Lung (tissue), 13 donors: Measurements from ENCODE around the gene TOX2. TPM values are rescaled to one million over a fixed set of nuclear protein-coding genes. Genes with fewer than 3 reads are reported as not detected.

Experiments used
- ATAC-seq: fragments of 200-7000 bp; cut with Tn5 transposase; one replicate; pipeline ENCODE4 v1.9.1; 2020; ENCODE audit warnings: moderate number of reproducible peaks; ENCODE audit not compliant: insufficient read depth, low FRiP score
- DNase-seq, 3 donors: peaks; one replicate each; pipeline ENCODE4 v3.0.0-alpha.2; 2013 to 2017
- H3K27ac ChIP-seq, 2 donors: one replicate each; pipeline ENCODE4 v1.5.1; 2013; ENCODE audit warnings: mild to moderate bottlenecking in 2 of 2, moderate library complexity in 2 of 2, control low read depth in 1 of 2, inconsistent platforms in 1 of 2, low read depth in 1 of 2, low read length in 1 of 2
- H3K27me3 ChIP-seq, 3 donors: one replicate each; pipeline ENCODE4 v1.5.1; 2013; ENCODE audit warnings: low read length in 2 of 3; ENCODE audit not compliant: control insufficient read depth in 3 of 3, insufficient read depth in 3 of 3
- H3K36me3 ChIP-seq, 4 donors: one replicate each; pipeline ENCODE4 v1.5.1; 2013; ENCODE audit warnings: low read length in 4 of 4, mild to moderate bottlenecking in 1 of 4, moderate library complexity in 1 of 4; ENCODE audit not compliant: control insufficient read depth in 4 of 4, insufficient read depth in 4 of 4
- H3K4me1 ChIP-seq, 5 donors: one replicate each; pipeline ENCODE4 v1.5.1; 2013; ENCODE audit warnings: low read length in 5 of 5, mild to moderate bottlenecking in 2 of 5, moderate library complexity in 1 of 5; ENCODE audit not compliant: control insufficient read depth in 5 of 5, insufficient read depth in 5 of 5
- H3K4me3 ChIP-seq: one replicate; pipeline ENCODE4 v1.5.1; 2013; ENCODE audit warnings: mild to moderate bottlenecking, control low read depth, moderate library complexity
- H3K9ac ChIP-seq, 2 donors: one replicate each; pipeline ENCODE4 v1.5.1; 2013; ENCODE audit warnings: low read length in 2 of 2, control low read depth in 1 of 2; ENCODE audit not compliant: insufficient read depth in 1 of 2
- H3K9me3 ChIP-seq, 4 donors: one replicate each; pipeline ENCODE4 v1.5.1; 2013; ENCODE audit warnings: low read length in 3 of 4, mild to moderate bottlenecking in 1 of 4, moderate library complexity in 1 of 4; ENCODE audit not compliant: control insufficient read depth in 4 of 4, insufficient read depth in 3 of 4
- CTCF ChIP-seq: IDR thresholded peaks from 2 replicates; pipeline ENCODE4 v1.5.1; 2012; ENCODE audit warnings: mild to moderate bottlenecking; ENCODE audit errors: control extremely low read depth, extremely low read depth
- WGBS, 2 donors: extraction: QIAGEN DNeasy Blood & Tissue Kit; methylation state at CpG; one replicate each; pipeline ENCODE4 v1.1.7; 2013; 5-methylcytosine and 5-hydroxymethylcytosine counted together
- polyA plus RNA-seq, 2 donors: library from polyadenylated mRNA; stranded (reverse); fragments of 200-250 nt; gene quantifications; one replicate each; pipeline ENCODE4 v1.2.1, GENCODE V29; 2013
- small RNA-seq: library from RNA; depleted of rRNA; stranded (forward); fragments of <200 nt; gene quantifications from one replicate; pipeline ENCODE3, GENCODE V24; 2014; ENCODE audit warnings: low replicate concordance
- total RNA-seq, 2 donors: library from RNA; depleted of rRNA in 1 of 2; stranded (reverse); fragments of >200 nt in 1 of 2; gene quantifications; one replicate each; pipeline ENCODE4 v1.2.1, GENCODE V29; 2014 to 2021
- donor health status: control.
- donor health status: control.
- donor health status: Bipolar disorder and iron deficiency.
- donor health status: healthy.
- donor health status: DM: yes; HTN: yes; CAD: no.

Gene TOX2
- total and polyA plus RNA-seq, 4 donors, result 12.0 to 25.5 (median 16.6) TPM

DNA sequence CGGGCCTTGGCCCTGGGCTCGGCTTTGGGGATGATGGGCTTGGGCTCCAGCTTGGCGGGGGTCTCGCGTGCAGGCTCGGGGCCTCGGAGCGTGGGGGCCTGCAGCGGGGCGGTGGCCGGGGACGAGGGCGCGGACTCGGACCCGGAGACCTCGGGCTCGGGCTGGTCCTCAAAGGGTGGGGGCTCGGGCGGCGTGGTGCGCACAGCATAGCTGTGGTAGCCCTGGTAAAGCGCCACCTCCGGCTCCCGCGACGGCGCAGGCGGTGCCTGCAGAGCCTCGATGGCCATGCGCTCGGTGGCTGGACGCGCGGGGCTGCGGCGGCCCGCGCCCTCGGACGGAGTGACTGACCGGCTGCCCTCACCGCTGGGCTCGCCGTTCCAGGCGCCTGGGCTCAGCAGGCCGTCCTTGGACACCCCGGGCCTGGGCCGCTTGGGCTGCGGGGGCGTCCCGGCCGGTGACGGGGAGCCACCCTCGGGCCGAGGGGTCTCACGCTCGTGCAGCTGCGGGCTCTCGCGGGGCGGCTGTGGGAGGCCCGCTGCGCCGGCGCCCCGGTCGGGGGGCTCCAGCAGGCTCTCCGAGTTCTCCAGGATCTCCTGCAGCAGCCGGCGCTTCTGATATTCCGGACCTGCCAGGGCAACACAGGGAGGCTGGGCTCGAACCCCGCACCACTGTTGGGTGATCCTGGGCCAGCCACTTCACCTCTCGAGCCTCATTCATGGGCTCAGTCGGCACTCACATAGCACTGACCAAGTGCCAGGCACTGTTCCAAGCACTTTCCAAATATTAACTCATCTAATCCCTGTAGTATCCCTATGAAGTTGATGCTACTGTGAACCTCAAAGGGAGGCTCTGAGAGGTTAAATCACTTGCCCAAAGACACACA is 201.4 kb downstream of the TOX2 start:
- no peak for DNase-seq
- H3K27ac ChIP-seq, result no peak overlapping the region
- H3K9ac ChIP-seq, result no peak overlapping the region
- no peaks in the 10 kb centered on the region for H3K36me3 ChIP-seq
- WGBS, 2 donors, result 30 to 38% methylated on average over 63 to 76 of the region's 76 CpGs
- no peak overlapping the region for H3K4me3 ChIP-seq
- H3K4me1 ChIP-seq, result peaks cover 0 to under 1% (median 0%) of the 10 kb centered on the region in 5 donors
- peaks cover 0 to 2% (median 0%) of the 10 kb centered on the region in 4 donors for H3K9me3 ChIP-seq
- no peak for TF ChIP-seq CTCF
- ATAC-seq, result no peak
- peaks cover 0 to 17% (median 8%) of the 10 kb centered on the region in 3 donors for H3K27me3 ChIP-seq

GRCh38 chr20:44117296-44118184 is 202.9 kb downstream of the TOX2 start:
- 80 to 85% methylated on average over 8 of the region's 8 CpGs for WGBS, 2 donors
- Histone ChIP-seq H3K4me3 (no peak overlapping the region), H3K36me3 (no peaks in the 10 kb centered on the region), H3K27ac (no peak overlapping the region), H3K27me3 (peaks cover 0 to 17% (median 8%) of the 10 kb centered on the region in 3 donors), H3K9ac (no peak overlapping the region), H3K9me3 (peaks cover 0 to 2% (median 0%) of the 10 kb centered on the region in 4 donors), H3K4me1 (peaks cover 0 to 3% (median 0%) of the 10 kb centered on the region in 5 donors)
- ATAC-seq (no peak), DNase-seq (no peak)
- no peak for TF ChIP-seq CTCF

GRCh38 chr20:44118185-44119033 is 203.8 kb downstream of the TOX2 start:
- Histone ChIP-seq H3K9me3 (no peaks in the 10 kb centered on the region), H3K4me3 (no peak overlapping the region), H3K9ac (no peak overlapping the region), H3K36me3 (no peaks in the 10 kb centered on the region), H3K27ac (no peak overlapping the region), H3K4me1 (peaks cover 0 to 3% (median 0%) of the 10 kb centered on the region in 5 donors), H3K27me3 (peaks cover 0 to 18% (median 8%) of the 10 kb centered on the region in 3 donors)
- WGBS, 2 donors, result 87 to 90% methylated on average over 9 of the region's 9 CpGs
- no peak for TF ChIP-seq CTCF
- ATAC-seq, result no peak
- no peak for DNase-seq

Small RNA genes within 50 kb of the gene (small RNA-seq; reads per million reads assigned to genes)
- gene RN7SL443P, result not detected

Other genes with a start within 250 kb of the TOX2 start
- gene MYBL2, start 247.7 kb upstream of the TOX2 start, total RNA-seq, result 1 to 10 TPM; 2.1 to 4.7 TPM
- gene MYBL2, start 247.7 kb upstream of the TOX2 start, polyA plus RNA-seq, result 1 to 10 TPM; 2.1 to 4.4 TPM
- gene GTSF1L, start 187.8 kb upstream of the TOX2 start, total RNA-seq, result not detected
- gene GTSF1L, start 187.8 kb upstream of the TOX2 start, polyA plus RNA-seq, result not detected